ENCODE results near the gene ATP6V0B. TPM values are rescaled to one million over a fixed set of nuclear protein-coding genes. Genes with fewer than 3 reads are reported as not detected.

The ATP6V0B gene
- total RNA-seq, 2 experiments from 2014 or later, result 116 to 117 TPM

DNA sequence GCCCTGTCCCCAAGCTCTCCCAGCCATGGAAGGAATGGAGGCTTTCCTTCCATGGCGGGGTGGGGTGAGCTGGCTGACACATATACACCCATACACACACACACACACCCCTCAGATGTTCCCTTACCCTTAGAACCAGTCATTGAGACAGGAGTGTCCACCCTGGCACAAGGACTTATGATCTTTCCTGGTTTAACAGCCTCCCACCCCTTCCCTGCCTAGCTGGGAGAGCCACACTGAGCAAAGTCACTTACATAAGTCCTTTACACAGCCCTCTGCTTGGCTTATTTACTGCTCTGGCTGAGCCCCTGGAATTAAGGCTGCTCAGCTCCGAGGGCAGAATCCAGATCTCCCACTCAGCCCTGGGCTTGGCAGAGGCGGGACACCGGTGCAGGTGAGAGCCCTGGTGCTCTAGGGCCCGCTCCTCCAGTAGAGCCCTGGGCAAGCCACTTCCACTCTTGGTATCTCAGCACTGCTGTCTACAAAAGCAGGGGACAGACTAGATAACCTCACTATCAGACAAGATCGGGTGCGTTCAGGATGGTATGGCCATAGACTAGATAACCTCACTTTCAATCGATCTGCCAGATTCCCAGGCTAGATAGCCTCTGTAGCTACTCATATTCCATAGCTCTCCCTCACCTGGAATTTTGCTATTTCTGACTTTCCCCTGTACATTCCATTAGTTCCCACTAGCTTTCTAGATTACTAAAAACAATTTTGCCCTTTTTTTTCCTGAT, 39.8 kb downstream of the ATP6V0B start:
- Mint-ChIP-seq H3K36me3 (ENCODE audit: low read depth) (no peaks in the 10 kb centered on the region), H3K4me3 (no peak overlapping the region), H3K4me1 (ENCODE audit: low read depth) (peaks cover 10% of the 10 kb centered on the region), H3K9me3 (ENCODE audit: insufficient read depth) (no peaks in the 10 kb centered on the region), H3K27me3 (ENCODE audit: low read depth) (no peaks in the 10 kb centered on the region), H3K27ac (no peak overlapping the region)
- CTCF ChIA-PET, result interaction anchor here (0.7 to 3.3 kb wide), 6 partner anchors 9 to 33 kb away, joined by 3 to 17 read pairs (median 4); no protein-coding TSS in a partner anchor
- ATAC-seq (no peak), DNase-seq (no peak)
- POLR2A ChIA-PET, result interaction anchor here (0.7 kb wide), 1 partner anchor 29 kb away, joined by 3 read pairs; no protein-coding TSS in a partner anchor

DNA sequence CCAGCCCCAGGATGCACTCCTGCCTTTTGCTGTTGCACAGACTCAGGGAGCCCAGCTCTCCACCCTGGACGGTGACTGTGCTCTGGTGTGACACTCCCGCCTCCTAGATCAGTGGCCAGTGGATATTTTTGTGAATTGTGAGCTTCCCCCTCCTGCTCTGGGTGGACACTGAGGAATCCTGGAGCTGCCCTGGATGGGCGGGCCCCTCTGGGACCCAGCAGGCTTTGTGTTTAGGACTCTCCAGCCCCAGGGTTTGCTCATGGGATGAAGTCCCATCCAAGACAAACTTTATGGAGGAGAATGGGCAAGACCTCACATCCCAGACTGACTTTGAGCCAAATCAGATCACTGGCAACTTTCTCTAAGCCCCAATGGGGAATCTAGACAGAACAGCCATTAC, 40.4 kb downstream of the ATP6V0B start:
- no peak overlapping the region for H3K27ac Mint-ChIP-seq
- no peaks in the 10 kb centered on the region for H3K36me3 Mint-ChIP-seq (ENCODE audit: low read depth)
- peaks cover 10% of the 10 kb centered on the region for H3K4me1 Mint-ChIP-seq (ENCODE audit: low read depth)
- ATAC-seq (no peak), DNase-seq (no peak)
- no peaks in the 10 kb centered on the region for H3K9me3 Mint-ChIP-seq (ENCODE audit: insufficient read depth)
- ChIA-PET CTCF (interaction anchor here (0.9 to 3.3 kb wide), 4 partner anchors 10 to 32 kb away, joined by 3 to 17 read pairs (median 4); no protein-coding TSS in a partner anchor), POLR2A (interaction anchor here (0.6 kb wide), 1 partner anchor 41 kb away, joined by 3 read pairs; no protein-coding TSS in a partner anchor)
- no peaks in the 10 kb centered on the region for H3K27me3 Mint-ChIP-seq (ENCODE audit: low read depth)
- H3K4me3 Mint-ChIP-seq, result no peak overlapping the region

DNA sequence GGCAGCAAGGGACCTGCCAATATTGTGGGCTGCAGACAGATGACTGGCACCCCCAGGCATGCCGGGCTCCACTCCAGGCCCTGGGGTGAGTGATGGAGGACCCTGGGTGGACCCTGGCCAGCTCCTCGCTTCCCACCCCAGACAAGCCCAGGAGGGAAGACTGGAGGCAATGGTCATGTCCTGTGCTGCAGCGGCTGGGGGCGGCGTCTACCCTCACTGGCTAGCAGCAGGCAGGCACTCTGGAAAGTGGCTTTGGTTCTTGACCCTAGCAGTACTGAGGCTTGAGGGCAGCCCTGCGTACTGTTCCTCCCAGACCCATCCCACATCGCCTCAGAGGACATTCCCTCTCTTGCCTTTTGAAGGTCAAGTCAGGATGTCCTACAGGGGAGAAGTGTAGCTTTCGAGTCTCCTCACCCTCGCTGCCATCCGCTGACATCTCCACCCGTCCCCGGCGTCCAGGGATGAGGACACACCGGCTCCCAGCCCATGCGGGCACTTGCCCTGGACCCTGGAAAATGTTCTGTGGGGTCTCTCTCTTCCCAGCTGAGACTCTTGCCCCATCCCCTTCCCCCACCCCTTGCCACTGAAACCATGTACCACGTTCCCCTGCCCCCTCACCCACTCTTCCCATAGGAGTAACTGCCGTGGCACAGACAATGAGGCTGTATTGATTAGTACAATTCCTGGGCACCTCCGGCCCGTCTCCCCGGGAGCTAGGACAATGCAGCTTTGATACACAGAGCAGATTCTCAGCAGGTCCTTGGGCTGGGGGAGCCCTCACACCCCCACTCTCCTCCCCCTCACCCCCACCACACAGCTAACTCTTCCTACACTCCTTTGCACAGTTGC, 41.5 kb downstream of the ATP6V0B start:
- Mint-ChIP-seq H3K27me3 (ENCODE audit: low read depth) (no peaks in the 10 kb centered on the region), H3K27ac (no peak overlapping the region), H3K4me3 (no peak overlapping the region), H3K4me1 (ENCODE audit: low read depth) (peaks cover 10% of the 10 kb centered on the region), H3K9me3 (ENCODE audit: insufficient read depth) (no peaks in the 10 kb centered on the region), H3K36me3 (ENCODE audit: low read depth) (no peaks in the 10 kb centered on the region)
- CTCF ChIA-PET, result interaction anchor here (3.3 kb wide), 1 partner anchor 11 kb away, joined by 17 read pairs; no protein-coding TSS in a partner anchor
- DNase-seq, result no peak
- ATAC-seq, result no peak
- POLR2A ChIA-PET, result no interaction called here

DNA sequence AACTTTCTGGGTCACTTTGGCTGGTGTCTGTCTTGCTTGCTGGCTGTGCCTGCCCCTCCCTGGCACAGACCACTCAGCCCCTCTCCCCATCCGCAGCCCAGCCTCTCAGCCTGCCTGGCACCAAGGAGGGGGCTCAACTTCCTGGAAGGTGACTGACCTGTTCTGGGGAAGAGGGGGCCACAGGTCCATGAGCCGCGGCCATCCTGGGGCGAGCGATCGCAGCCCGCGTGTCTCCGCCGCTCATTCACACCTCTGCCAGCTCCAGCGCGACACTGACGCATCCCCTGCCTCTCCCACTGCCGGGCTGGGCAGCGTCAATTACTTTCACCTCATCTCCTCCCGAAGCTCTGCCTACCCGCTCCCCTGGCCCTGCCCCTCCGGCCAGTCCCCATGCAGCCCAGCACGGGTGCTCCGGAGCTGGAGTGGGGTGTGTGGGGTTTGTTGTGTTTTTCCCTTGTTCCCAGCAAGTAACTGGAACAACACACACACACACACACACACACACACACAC, 42.2 kb downstream of the ATP6V0B start:
- ChIA-PET POLR2A (no interaction called here), CTCF (no interaction called here)
- Mint-ChIP-seq H3K4me1 (ENCODE audit: low read depth) (peaks cover 10% of the 10 kb centered on the region), H3K27me3 (ENCODE audit: low read depth) (no peaks in the 10 kb centered on the region), H3K4me3 (no peak overlapping the region), H3K27ac (no peak overlapping the region), H3K9me3 (ENCODE audit: insufficient read depth) (no peaks in the 10 kb centered on the region), H3K36me3 (ENCODE audit: low read depth) (no peaks in the 10 kb centered on the region)
- DNase-seq (no peak), ATAC-seq (no peak)

DNA sequence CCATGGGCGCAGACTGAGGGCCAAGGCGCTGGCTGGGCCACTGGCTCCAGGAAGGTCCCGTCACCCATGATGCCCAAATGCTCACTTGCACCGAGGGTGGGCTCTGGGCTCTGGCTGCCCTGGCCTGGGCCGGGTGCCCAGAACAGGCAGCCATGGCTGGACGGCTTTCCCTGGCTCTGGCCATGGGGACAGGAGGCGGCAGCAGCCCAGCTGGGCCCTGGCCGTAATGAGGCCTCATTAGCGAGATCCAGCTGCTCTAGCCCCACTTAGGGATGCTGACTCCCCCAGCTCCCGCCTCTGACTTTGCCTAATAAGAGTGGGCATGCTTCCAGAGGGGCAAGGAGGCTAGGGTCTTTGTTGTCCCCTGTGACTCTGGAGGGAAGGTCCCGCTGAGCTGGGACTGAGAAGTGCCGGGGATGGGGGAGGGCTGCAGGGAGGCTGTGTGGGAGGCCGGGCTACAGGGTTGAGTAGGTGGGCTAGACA, 44.7 kb downstream of the ATP6V0B start:
- Mint-ChIP-seq H3K36me3 (ENCODE audit: low read depth) (no peaks in the 10 kb centered on the region), H3K9me3 (ENCODE audit: insufficient read depth) (no peaks in the 10 kb centered on the region), H3K27me3 (ENCODE audit: low read depth) (no peaks in the 10 kb centered on the region), H3K4me1 (ENCODE audit: low read depth) (no peaks in the 10 kb centered on the region), H3K27ac (no peak overlapping the region), H3K4me3 (no peak overlapping the region)
- ChIA-PET POLR2A (no interaction called here), CTCF (interaction anchor here (1.1 kb wide), 1 partner anchor 29 kb away, joined by 3 read pairs; no protein-coding TSS in a partner anchor)
- ATAC-seq (no peak), DNase-seq (no peak)

DNA sequence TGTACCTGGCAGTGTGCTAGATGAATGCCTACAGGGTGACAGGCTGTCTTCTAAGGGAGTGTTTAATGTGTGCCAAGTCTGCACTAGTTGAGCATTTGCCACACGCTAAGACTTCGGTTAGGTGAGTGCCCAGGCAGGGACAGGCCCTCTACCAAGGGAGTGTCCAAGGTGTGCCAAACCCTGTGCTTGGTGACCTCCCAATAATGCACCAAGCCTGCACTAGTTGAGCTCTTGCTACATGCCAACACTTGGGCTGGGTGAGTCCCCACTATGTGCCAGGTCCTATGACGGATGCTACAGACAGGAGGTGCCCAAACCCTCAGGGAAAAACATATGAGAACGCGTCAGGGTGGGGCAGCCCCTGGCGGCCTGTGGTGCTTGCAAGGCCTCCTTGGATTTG, 45.7 kb downstream of the ATP6V0B start:
- Mint-ChIP-seq H3K27me3 (ENCODE audit: low read depth) (no peaks in the 10 kb centered on the region), H3K27ac (no peak overlapping the region), H3K9me3 (ENCODE audit: insufficient read depth) (no peaks in the 10 kb centered on the region), H3K4me1 (ENCODE audit: low read depth) (no peaks in the 10 kb centered on the region), H3K4me3 (no peak overlapping the region), H3K36me3 (ENCODE audit: low read depth) (no peaks in the 10 kb centered on the region)
- POLR2A ChIA-PET, result no interaction called here
- ATAC-seq (no peak), DNase-seq (no peak)
- CTCF ChIA-PET, result interaction anchor here (1.2 to 2.9 kb wide), 3 partner anchors 10 to 16 kb away, joined by 3 to 11 read pairs (median 10); no protein-coding TSS in a partner anchor

DNA sequence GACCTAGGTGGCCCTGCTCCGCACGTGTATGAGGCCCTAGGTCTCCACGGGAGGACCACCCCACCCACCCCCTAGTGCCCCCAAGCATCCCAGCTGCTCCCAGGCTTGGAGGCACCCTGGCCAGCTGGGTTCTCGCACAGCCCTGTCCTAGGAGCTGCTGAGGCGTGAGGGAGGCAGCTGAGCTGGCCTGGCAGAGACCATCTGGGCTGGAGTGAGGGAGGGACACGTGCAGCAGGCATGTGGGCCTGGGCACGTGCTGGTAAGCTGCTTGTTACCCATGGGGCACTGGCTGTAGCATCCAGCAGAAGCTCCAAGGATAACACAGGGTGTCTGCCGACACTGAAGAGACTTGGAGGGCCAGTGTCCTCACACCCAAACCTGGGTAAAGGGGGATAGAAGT, 46.4 kb downstream of the ATP6V0B start:
- no peak overlapping the region for H3K4me3 Mint-ChIP-seq
- H3K36me3 Mint-ChIP-seq (ENCODE audit: low read depth), result no peaks in the 10 kb centered on the region
- CTCF ChIA-PET, result interaction anchor here (0.9 to 2.9 kb wide), 4 partner anchors 9 to 86 kb away, joined by 3 to 11 read pairs (median 6); no protein-coding TSS in a partner anchor
- no peak overlapping the region for H3K27ac Mint-ChIP-seq
- no peaks in the 10 kb centered on the region for H3K27me3 Mint-ChIP-seq (ENCODE audit: low read depth)
- DNase-seq (no peak), ATAC-seq (no peak)
- no peaks in the 10 kb centered on the region for H3K4me1 Mint-ChIP-seq (ENCODE audit: low read depth)
- no peaks in the 10 kb centered on the region for H3K9me3 Mint-ChIP-seq (ENCODE audit: insufficient read depth)
- POLR2A ChIA-PET, result no interaction called here

DNA sequence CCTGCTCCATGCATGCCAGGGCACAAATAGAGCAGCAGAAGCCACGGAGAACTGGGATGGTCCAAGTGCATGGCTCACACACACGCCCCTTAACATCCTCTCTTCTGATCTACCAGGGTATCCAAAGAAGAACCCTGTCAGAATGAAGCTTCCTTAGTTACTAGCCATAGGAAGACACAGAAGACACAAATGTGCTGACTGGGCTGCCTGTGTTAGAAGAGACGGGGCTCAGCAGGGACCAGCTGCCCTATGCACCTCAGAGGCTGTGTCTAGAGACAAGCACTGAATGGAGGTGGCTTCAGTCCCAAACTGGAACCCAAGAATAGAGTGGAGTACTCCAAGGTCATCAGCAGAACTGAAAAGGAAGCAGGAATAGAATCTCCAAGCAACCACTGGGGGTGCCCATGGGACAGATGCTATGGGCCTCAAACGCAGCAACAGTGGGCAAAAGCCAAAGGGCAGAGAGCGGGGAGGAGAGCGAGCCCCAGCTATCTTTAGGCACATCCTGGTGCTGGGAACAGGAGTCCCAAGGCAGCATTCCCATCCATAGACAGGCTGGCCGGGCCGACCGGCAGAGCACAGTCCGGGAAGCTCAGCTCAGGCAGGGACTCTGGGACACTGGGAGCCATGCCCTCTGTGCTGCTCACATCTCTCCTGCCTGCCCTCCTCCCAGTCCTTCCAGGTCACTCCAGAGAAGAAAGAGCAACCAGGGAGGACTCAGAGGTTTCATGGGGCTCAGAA, 47.0 kb downstream of the ATP6V0B start:
- ChIA-PET POLR2A (no interaction called here), CTCF (interaction anchor here (0.6 to 2.9 kb wide), 4 partner anchors 13 to 87 kb away, joined by 3 to 11 read pairs (median 6); no protein-coding TSS in a partner anchor)
- no peak overlapping the region for H3K27ac Mint-ChIP-seq
- no peaks in the 10 kb centered on the region for H3K27me3 Mint-ChIP-seq (ENCODE audit: low read depth)
- ATAC-seq, result no peak
- H3K9me3 Mint-ChIP-seq (ENCODE audit: insufficient read depth), result no peaks in the 10 kb centered on the region
- no peak for DNase-seq
- H3K4me1 Mint-ChIP-seq (ENCODE audit: low read depth), result no peaks in the 10 kb centered on the region
- no peak overlapping the region for H3K4me3 Mint-ChIP-seq
- no peaks in the 10 kb centered on the region for H3K36me3 Mint-ChIP-seq (ENCODE audit: low read depth)

DNA sequence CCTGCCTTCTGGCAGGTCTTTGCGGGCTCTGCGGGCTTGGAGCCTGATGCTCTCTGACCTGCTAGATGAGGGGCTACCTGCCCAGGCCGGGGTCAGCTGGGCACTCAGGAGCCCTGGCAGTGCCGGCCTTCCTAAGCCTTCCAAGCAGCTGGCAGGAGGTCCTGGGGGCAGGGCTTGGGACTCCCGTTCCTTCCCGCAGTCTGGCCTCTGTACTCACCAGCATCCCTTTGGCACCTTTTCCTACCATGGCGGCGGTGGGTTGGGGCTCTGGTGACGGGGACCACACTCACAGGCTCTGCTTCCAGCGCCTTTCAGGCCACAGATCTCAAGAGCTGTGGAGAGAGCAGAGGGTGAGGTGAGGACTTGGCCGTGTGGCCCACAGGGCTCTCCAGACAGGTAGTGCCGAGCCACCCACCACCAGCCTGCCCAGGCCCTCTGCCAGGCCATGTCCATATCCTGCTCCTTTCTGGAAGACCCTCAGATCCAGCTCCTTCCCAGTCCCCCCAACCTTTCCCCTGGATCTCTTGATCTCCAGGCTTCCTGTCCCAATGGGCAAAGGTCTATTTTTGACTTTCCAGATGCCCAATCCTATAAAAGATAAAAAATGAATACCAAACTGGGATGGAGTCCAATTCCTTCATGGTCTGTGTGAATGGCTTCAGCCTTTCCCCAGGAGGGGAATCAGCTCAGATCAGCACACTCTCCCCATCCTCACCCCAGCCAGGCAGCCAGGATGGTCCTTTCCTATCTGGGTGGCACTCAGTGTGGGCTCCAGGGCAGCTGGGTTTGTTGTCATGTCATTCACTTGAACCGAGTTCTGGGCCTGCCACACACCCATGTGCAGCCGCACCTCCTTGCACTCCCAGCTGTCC, 49.5 kb downstream of the ATP6V0B start:
- CTCF ChIA-PET, result interaction anchor here (1.7 to 1.8 kb wide), 2 partner anchors 12 to 19 kb away, joined by 5 to 11 read pairs; no protein-coding TSS in a partner anchor
- no peak overlapping the region for H3K27ac Mint-ChIP-seq
- no peak for ATAC-seq
- DNase-seq, result no peak
- H3K9me3 Mint-ChIP-seq (ENCODE audit: insufficient read depth), result no peaks in the 10 kb centered on the region
- no peaks in the 10 kb centered on the region for H3K27me3 Mint-ChIP-seq (ENCODE audit: low read depth)
- H3K4me1 Mint-ChIP-seq (ENCODE audit: low read depth), result peaks cover 8% of the 10 kb centered on the region
- no peak overlapping the region for H3K4me3 Mint-ChIP-seq
- POLR2A ChIA-PET, result no interaction called here
- no peaks in the 10 kb centered on the region for H3K36me3 Mint-ChIP-seq (ENCODE audit: low read depth)

DNA sequence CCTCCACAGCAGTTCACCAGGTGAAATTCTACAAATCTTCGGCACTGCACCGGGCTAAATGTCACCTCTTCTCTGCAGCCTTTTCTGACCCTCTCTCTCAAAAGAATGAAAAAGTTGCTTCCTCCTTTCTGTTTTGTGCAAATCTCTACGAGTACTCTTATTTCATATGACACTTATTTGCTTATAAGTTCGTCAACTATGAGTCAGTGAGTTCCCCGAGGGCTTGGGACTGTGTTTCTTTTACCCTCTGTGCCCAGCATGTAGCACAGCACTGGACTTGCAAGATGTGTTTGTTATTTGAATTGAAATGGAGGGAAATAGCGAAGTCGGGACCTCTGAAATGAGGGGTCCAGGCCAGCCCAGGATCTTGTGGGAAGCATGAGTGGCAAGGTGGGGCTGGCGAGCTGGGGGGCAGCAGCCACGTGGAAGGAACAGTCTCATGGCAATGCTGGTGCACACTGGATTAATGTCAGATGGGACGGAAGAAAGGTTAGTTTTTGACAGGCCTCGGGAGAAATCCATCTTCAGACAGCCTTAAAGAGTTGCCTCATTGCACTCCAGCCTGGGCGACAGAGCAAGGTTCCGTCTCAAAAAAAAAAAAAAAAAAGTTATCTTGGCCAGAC, 50.3 kb downstream of the ATP6V0B start:
- Mint-ChIP-seq H3K9me3 (ENCODE audit: insufficient read depth) (no peaks in the 10 kb centered on the region), H3K27me3 (ENCODE audit: low read depth) (no peaks in the 10 kb centered on the region), H3K27ac (no peak overlapping the region), H3K4me3 (no peak overlapping the region), H3K4me1 (ENCODE audit: low read depth) (peaks cover 14% of the 10 kb centered on the region), H3K36me3 (ENCODE audit: low read depth) (no peaks in the 10 kb centered on the region)
- CTCF ChIA-PET, result interaction anchor here (1.7 to 1.8 kb wide), 2 partner anchors 12 to 20 kb away, joined by 5 to 11 read pairs; no protein-coding TSS in a partner anchor
- POLR2A ChIA-PET, result no interaction called here
- ATAC-seq (no peak), DNase-seq (no peak)
